ENCODE data around the gene PARD3. TPM values are rescaled to one million over a fixed set of nuclear protein-coding genes. Genes with fewer than 3 reads are reported as not detected.
"Not testable (repeated sequence)": the region's sequence is repeated elsewhere in the genome, so short reads cannot be mapped to it uniquely, and the experiment has no call there.

The PARD3 gene
- total and polyA plus RNA-seq, 4 experiments from 2014 or later = 0.13 to 0.25 TPM; not detected in 2

DNA sequence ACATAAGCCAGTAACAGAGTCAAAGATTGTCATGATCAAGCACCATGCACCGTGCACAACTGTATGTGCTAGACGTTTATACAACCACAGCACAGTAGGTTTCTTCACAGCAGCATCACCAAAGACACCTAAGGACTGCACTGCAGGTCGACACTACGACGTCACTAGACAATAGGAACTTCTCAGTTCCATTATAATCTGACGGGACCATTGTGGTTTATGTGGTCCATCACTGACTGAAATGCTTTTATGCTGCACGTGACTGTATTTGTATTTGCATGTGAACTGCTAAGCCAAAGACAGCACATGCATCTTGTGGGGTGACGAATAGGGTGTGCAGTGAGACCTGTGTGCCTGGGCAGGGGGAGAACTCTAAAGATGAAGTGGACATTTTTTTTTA, 164.9 kb downstream of the PARD3 start:
- Histone ChIP-seq H3K36me3 (ENCODE audit: insufficient read depth, low read length) (no peaks in the 10 kb centered on the region), H3K4me3 (ENCODE audit: low read length in 2 of 2) (no peak overlapping the region), H3K27ac (ENCODE audit: low read depth, low read length) (no peak overlapping the region), H3K4me1 (ENCODE audit: insufficient read depth, low read length) (no peaks in the 10 kb centered on the region), H3K27me3 (ENCODE audit: insufficient read depth, low read length) (no peaks in the 10 kb centered on the region), H3K9me3 (ENCODE audit: control insufficient read depth in 1 of 2, low read length in 2 of 2) (no peaks in the 10 kb centered on the region)
- ChIA-PET POLR2A (ENCODE audit: partially characterized antibody) (no interaction called here), CTCF (ENCODE audit: partially characterized antibody) (interaction anchor here (0.6 to 5.7 kb wide), 2 partner anchors 14 to 438 kb away, joined by 3 to 64 read pairs; no protein-coding TSS in a partner anchor)
- no peak overlapping the region for H3K27ac Mint-ChIP-seq
- H3K9me3 Mint-ChIP-seq = no peaks in the 10 kb centered on the region
- no peak overlapping the region for H3K4me3 Mint-ChIP-seq
- DNase-seq = no peak
- intact Hi-C loops (cut with micrococcal nuclease) = loop anchor here (10.0 kb wide), 1 partner anchor 565 kb away; no protein-coding TSS in a partner anchor
- H3K36me3 Mint-ChIP-seq = no peaks in the 10 kb centered on the region
- peaks cover 3 to 8% of the 10 kb centered on the region in 2 donors for H3K27me3 Mint-ChIP-seq
- no peaks in the 10 kb centered on the region for H3K4me1 Mint-ChIP-seq

DNA sequence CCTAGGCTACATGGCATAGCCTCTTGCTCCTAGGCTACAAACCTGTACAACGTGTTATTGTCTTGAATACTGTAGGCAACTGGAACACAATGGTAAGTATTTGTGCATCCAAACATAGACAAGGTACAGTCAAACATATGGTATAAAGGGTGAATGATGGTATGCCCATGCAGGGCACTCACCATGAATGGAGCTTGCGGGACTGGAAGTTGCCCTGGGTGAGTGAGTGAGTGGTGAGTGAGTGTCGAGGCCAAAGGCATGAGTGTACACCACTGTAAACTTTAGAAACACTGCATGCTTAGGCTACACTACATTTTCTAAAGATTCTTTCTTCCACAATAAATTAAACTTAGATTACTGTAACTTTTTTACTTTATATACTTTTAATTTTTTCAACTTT, 165.7 kb downstream of the PARD3 start:
- DNase-seq = no peak
- H3K4me3 ChIP-seq (ENCODE audit: low read length in 2 of 2) = no peak overlapping the region
- H3K4me1 ChIP-seq (ENCODE audit: insufficient read depth, low read length) = no peaks in the 10 kb centered on the region
- no peaks in the 10 kb centered on the region for H3K36me3 ChIP-seq (ENCODE audit: insufficient read depth, low read length)
- Mint-ChIP-seq H3K4me1 (no peaks in the 10 kb centered on the region), H3K36me3 (no peaks in the 10 kb centered on the region), H3K27ac (no peak overlapping the region), H3K9me3 (no peaks in the 10 kb centered on the region), H3K4me3 (no peak overlapping the region), H3K27me3 (peaks cover 4 to 8% of the 10 kb centered on the region in 2 donors)
- POLR2A ChIA-PET (ENCODE audit: partially characterized antibody) = no interaction called here
- H3K27me3 ChIP-seq (ENCODE audit: insufficient read depth, low read length) = no peaks in the 10 kb centered on the region
- H3K9me3 ChIP-seq (ENCODE audit: control insufficient read depth in 1 of 2, low read length in 2 of 2) = no peaks in the 10 kb centered on the region
- H3K27ac ChIP-seq (ENCODE audit: low read depth, low read length) = no peak overlapping the region
- intact Hi-C loops (cut with micrococcal nuclease) = no loop called here
- CTCF ChIA-PET (ENCODE audit: partially characterized antibody) = interaction anchor here (5.7 kb wide), 1 partner anchor 13 kb away, joined by 64 read pairs; no protein-coding TSS in a partner anchor

DNA sequence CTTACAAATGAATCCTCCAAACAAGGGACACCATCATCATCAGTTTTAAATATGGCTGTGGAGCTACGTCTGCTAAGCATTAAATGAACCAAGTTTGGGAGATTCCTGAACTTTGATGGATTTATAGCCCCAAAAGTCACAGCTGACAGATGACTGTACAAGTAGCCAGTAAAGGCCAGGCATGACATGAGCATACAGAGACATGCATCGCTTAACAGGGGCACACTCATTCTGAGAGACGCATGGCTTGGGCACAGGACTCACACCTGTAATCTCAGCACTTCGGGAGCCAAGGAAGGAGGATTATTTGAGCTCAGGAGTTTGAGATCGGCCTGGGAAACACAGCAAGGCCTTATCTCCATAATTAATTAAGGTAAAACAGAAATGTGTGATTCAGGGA, 166.2 kb downstream of the PARD3 start:
- H3K36me3 Mint-ChIP-seq = no peaks in the 10 kb centered on the region
- H3K4me1 ChIP-seq (ENCODE audit: insufficient read depth, low read length) = no peaks in the 10 kb centered on the region
- POLR2A ChIA-PET (ENCODE audit: partially characterized antibody) = no interaction called here
- intact Hi-C loops (cut with micrococcal nuclease) = no loop called here
- no peak for DNase-seq
- H3K27me3 ChIP-seq (ENCODE audit: insufficient read depth, low read length) = no peaks in the 10 kb centered on the region
- H3K4me1 Mint-ChIP-seq = no peaks in the 10 kb centered on the region
- no peak overlapping the region for H3K4me3 ChIP-seq (ENCODE audit: low read length in 2 of 2)
- H3K36me3 ChIP-seq (ENCODE audit: insufficient read depth, low read length) = no peaks in the 10 kb centered on the region
- no peak overlapping the region for H3K27ac ChIP-seq (ENCODE audit: low read depth, low read length)
- no peak overlapping the region for H3K27ac Mint-ChIP-seq
- peaks cover 4 to 8% of the 10 kb centered on the region in 2 donors for H3K27me3 Mint-ChIP-seq
- H3K4me3 Mint-ChIP-seq = no peak overlapping the region
- H3K9me3 Mint-ChIP-seq = no peaks in the 10 kb centered on the region
- H3K9me3 ChIP-seq (ENCODE audit: control insufficient read depth in 1 of 2, low read length in 2 of 2) = no peaks in the 10 kb centered on the region
- CTCF ChIA-PET (ENCODE audit: partially characterized antibody) = interaction anchor here (5.7 kb wide), 1 partner anchor 13 kb away, joined by 64 read pairs; no protein-coding TSS in a partner anchor

DNA sequence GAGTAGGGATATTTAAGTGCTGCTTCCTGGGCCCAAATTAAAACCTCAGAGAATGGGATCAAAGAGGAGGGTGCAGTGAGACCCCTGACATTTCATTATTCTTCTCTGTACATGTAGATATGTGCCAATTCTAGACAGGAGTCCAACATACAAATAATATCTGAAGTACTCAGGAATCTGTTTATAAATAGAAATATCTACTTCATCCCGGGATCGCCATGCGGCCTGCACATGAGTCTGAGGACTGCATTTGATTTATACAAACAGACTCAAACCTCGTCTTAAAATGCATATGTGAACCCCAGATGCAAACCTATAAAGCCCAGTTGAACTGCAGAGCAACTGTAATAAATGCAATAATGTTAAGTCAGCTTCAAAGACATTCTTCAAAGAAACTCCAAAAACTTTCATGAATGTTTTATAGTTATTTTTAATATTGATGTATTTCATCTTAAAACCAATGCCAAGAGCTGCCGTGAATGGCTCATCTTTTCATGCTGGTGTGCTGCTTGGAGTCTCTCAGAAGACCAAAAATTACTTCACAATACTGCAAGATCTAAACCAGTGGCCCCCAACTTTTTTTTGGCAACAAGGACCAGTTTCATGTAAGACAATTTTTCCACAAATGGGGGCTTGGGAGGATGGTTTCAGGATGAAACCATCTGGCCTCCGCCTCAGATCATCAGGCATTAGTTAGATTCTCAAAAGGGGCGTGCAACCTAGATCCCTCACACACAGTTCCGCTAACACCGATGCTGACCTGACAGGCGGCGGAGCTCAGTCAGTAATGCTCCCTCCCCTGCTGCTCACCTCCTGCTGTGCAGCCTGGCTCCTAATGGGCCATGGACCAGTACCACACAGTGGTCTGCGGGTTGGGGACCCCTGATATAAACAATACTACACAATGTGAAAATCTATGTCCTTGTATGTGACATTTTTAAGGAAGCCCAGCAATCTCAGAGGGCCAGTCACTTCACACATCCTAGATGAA, 166.9 kb downstream of the PARD3 start:
- no peaks in the 10 kb centered on the region for H3K27me3 ChIP-seq (ENCODE audit: insufficient read depth, low read length)
- H3K9me3 ChIP-seq (ENCODE audit: control insufficient read depth in 1 of 2, low read length in 2 of 2) = no peaks in the 10 kb centered on the region
- Mint-ChIP-seq H3K27ac (no peak overlapping the region), H3K36me3 (no peaks in the 10 kb centered on the region), H3K4me3 (no peak overlapping the region), H3K27me3 (peaks cover 4 to 8% of the 10 kb centered on the region in 2 donors), H3K9me3 (no peaks in the 10 kb centered on the region), H3K4me1 (no peaks in the 10 kb centered on the region)
- no peaks in the 10 kb centered on the region for H3K4me1 ChIP-seq (ENCODE audit: insufficient read depth, low read length)
- intact Hi-C loops (cut with micrococcal nuclease) = no loop called here
- H3K36me3 ChIP-seq (ENCODE audit: insufficient read depth, low read length) = no peaks in the 10 kb centered on the region
- no peak overlapping the region for H3K27ac ChIP-seq (ENCODE audit: low read depth, low read length)
- H3K4me3 ChIP-seq (ENCODE audit: low read length in 2 of 2) = no peak overlapping the region
- ChIA-PET POLR2A (ENCODE audit: partially characterized antibody) (no interaction called here), CTCF (ENCODE audit: partially characterized antibody) (interaction anchor here (1.0 to 5.7 kb wide), 3 partner anchors 8 to 13 kb away, joined by 3 to 64 read pairs (median 3); no protein-coding TSS in a partner anchor)
- no peak for DNase-seq

DNA sequence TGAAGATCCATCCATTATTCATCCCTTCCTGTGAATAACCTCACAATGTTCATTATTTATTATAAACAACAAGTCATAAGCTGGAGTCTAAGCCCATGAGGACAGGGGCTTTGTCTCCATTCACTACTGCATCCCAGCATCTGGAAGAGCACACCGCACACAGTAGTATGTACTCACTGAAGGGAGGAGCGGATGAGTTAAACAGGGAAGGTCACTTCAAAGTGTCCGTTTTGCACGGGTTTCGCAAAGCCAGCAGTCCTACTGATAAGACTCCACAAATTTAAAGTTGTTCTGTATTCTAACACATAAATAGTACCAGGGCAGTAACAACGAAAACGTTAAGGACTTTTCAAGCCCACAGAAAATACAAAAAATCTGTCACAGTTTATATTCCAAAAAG, 167.9 kb downstream of the PARD3 start:
- Mint-ChIP-seq H3K9me3 (no peaks in the 10 kb centered on the region), H3K27ac (no peak overlapping the region), H3K4me1 (no peaks in the 10 kb centered on the region), H3K36me3 (no peaks in the 10 kb centered on the region), H3K27me3 (peaks cover 1 to 5% of the 10 kb centered on the region in 2 donors), H3K4me3 (no peak overlapping the region)
- Histone ChIP-seq H3K4me3 (ENCODE audit: low read length in 2 of 2) (no peak overlapping the region), H3K9me3 (ENCODE audit: control insufficient read depth in 1 of 2, low read length in 2 of 2) (no peaks in the 10 kb centered on the region), H3K36me3 (ENCODE audit: insufficient read depth, low read length) (no peaks in the 10 kb centered on the region), H3K27me3 (ENCODE audit: insufficient read depth, low read length) (no peaks in the 10 kb centered on the region), H3K27ac (ENCODE audit: low read depth, low read length) (no peak overlapping the region), H3K4me1 (ENCODE audit: insufficient read depth, low read length) (no peaks in the 10 kb centered on the region)
- ChIA-PET CTCF (ENCODE audit: partially characterized antibody) (interaction anchor here (1.0 to 5.7 kb wide), 4 partner anchors 9 to 14 kb away, joined by 3 to 64 read pairs (median 4); no protein-coding TSS in a partner anchor), POLR2A (ENCODE audit: partially characterized antibody) (interaction anchor here (0.8 kb wide), 1 partner anchor 9 kb away, joined by 3 read pairs; no protein-coding TSS in a partner anchor)
- intact Hi-C loops (cut with micrococcal nuclease) = no loop called here
- DNase-seq = no peak

DNA sequence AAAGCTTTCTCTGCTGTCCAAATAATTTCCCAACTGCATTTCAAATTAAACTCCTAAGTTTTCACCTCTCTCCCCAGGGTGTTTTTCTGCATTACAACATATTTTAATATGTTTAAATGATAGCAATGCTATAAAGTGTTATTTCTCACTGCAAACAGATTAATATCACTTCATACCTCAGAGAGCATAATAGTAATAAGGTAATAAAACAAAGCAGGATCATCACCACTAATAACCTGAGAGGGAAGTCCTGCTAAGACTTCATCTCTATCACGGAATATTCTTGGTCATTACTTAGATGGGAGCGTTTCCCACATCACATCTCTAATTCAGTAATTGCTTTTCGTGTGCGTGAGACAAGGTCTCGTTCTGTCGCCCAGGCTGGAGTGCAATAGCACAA, 168.8 kb downstream of the PARD3 start:
- DNase-seq = no peak
- peaks cover 1 to 5% of the 10 kb centered on the region in 2 donors for H3K27me3 Mint-ChIP-seq
- no peak overlapping the region for H3K4me3 Mint-ChIP-seq
- Histone ChIP-seq H3K4me1 (ENCODE audit: insufficient read depth, low read length) (no peaks in the 10 kb centered on the region), H3K9me3 (ENCODE audit: control insufficient read depth in 1 of 2, low read length in 2 of 2) (no peaks in the 10 kb centered on the region), H3K4me3 (ENCODE audit: low read length in 2 of 2) (no peak overlapping the region), H3K27ac (ENCODE audit: low read depth, low read length) (no peak overlapping the region), H3K36me3 (ENCODE audit: insufficient read depth, low read length) (no peaks in the 10 kb centered on the region), H3K27me3 (ENCODE audit: insufficient read depth, low read length) (no peaks in the 10 kb centered on the region)
- intact Hi-C loops (cut with micrococcal nuclease) = no loop called here
- no peaks in the 10 kb centered on the region for H3K9me3 Mint-ChIP-seq
- no peak overlapping the region for H3K27ac Mint-ChIP-seq
- H3K36me3 Mint-ChIP-seq = no peaks in the 10 kb centered on the region
- ChIA-PET POLR2A (ENCODE audit: partially characterized antibody) (no interaction called here), CTCF (ENCODE audit: partially characterized antibody) (interaction anchor here (1.5 to 5.7 kb wide), 2 partner anchors 10 to 13 kb away, joined by 4 to 64 read pairs; no protein-coding TSS in a partner anchor)
- H3K4me1 Mint-ChIP-seq = no peaks in the 10 kb centered on the region

DNA sequence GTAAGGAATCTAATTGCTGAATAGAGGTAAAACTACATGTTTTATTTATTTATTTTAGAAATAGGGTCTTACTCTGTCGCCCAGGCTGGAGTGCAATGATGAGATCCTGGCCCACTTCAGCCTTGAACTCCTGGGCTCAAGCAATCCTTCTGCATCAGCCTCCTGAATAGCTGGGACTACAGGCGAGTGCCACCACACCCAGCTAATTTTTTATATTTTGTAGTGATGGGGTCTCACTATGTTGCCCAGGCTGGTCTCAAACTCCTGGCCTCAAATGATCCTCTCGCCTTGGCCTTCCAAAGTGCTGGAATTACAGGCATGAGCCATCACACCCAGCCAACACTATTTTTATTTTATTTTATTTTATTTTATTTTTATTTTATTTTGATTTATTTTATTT, 170.3 kb downstream of the PARD3 start:
- H3K36me3 Mint-ChIP-seq; H3K4me3 ChIP-seq (ENCODE audit: low read length in 2 of 2); H3K27ac ChIP-seq (ENCODE audit: low read depth, low read length); H3K36me3 ChIP-seq (ENCODE audit: insufficient read depth, low read length); H3K4me1 Mint-ChIP-seq; H3K4me1 ChIP-seq (ENCODE audit: insufficient read depth, low read length); H3K9me3 Mint-ChIP-seq; H3K4me3 Mint-ChIP-seq; H3K27ac Mint-ChIP-seq; H3K27me3 ChIP-seq (ENCODE audit: insufficient read depth, low read length); DNase-seq; H3K27me3 Mint-ChIP-seq; POLR2A ChIA-PET (ENCODE audit: partially characterized antibody); intact Hi-C loops (cut with micrococcal nuclease); H3K9me3 ChIP-seq (ENCODE audit: control insufficient read depth in 1 of 2, low read length in 2 of 2): not testable (repeated sequence)
- CTCF ChIA-PET (ENCODE audit: partially characterized antibody) = interaction anchor here (5.7 kb wide), 1 partner anchor 9 kb away, joined by 64 read pairs; no protein-coding TSS in a partner anchor

All from CD4-positive, alpha-beta memory T cell (primary cell).